ENCODE data around the gene SPRED2. TPM values are rescaled to one million over a fixed set of nuclear protein-coding genes. Genes with fewer than 3 reads are reported as not detected.

Gene SPRED2
- polyA plus RNA-seq, 2 of the 4 experiments (the other 2 are of a cell fraction): 20.6 to 29.3 TPM

- ATAC-seq (no peak), DNase-seq (ENCODE audit: low read depth in 1 of 2, low spot score in 1 of 2) (no peak), FAIRE-seq (no peak)
- 93% methylated on average over 3 of the region's 3 CpGs for WGBS (ENCODE audit: missing lambda C conversion rate)
- CTCF ChIA-PET: no interaction called here
- peaks cover 25% of the 10 kb centered on the region for H3K4me1 ChIP-seq
- TF ChIP-seq USF2 (IDR thresholded peaks at IDR 0.05) (no peak), RFX5 (IDR thresholded peaks at IDR 0.05) (no peak), NFE2L2 (conservative IDR thresholded peaks at IDR 0.05; ENCODE audit: low read length) (no peak), HOXB13 (CRISPR knock-in tag; IDR thresholded peaks at IDR 0.05; ENCODE audit: low read depth) (no peak), MAZ (IDR thresholded peaks at IDR 0.05; ENCODE audit: borderline replicate concordance, low read depth, low read length) (no peak), E2F6 (IDR thresholded peaks at IDR 0.05; ENCODE audit: borderline replicate concordance, low read depth) (no peak), ESRRA (IDR thresholded peaks at IDR 0.05; ENCODE audit: borderline replicate concordance, low read length) (no peak)
- H3K27ac ChIP-seq: no peak overlapping the region
- no peak overlapping the region for H3K4me2 ChIP-seq
- POLR2A ChIA-PET: no interaction called here
- H3K4me3 ChIP-seq: no peak overlapping the region
- H3K9me3 ChIP-seq: no peaks in the 10 kb centered on the region
These were observed 86.8 kb downstream of the SPRED2 start for GRCh38 chr2:65345631-65346030.

- POLR2A ChIA-PET: interaction anchor here (0.6 kb wide), 1 partner anchor 88 kb away, joined by 3 read pairs; the partner anchor contains the start of gene SPRED2
- no peaks in the 10 kb centered on the region for H3K9me3 ChIP-seq
- no peak overlapping the region for H3K4me2 ChIP-seq
- CTCF ChIA-PET: interaction anchor here (0.6 to 1.2 kb wide), 2 partner anchors 8 to 23 kb away, joined by 3 read pairs; no protein-coding TSS in a partner anchor
- ATAC-seq: no peak
- 85% methylated on average over 15 of the region's 15 CpGs for WGBS (ENCODE audit: missing lambda C conversion rate)
- H3K4me1 ChIP-seq: peaks cover 25% of the 10 kb centered on the region
- no peak for DNase-seq (ENCODE audit: low read depth in 1 of 2, low spot score in 1 of 2)
- no peak for TF ChIP-seq CBX8 (IDR thresholded peaks at IDR 0.05)
- no peak for TF ChIP-seq RARB (CRISPR knock-in tag; IDR thresholded peaks at IDR 0.05)
- no peak for TF ChIP-seq CBX2 (IDR thresholded peaks at IDR 0.05; ENCODE audit: borderline replicate concordance, low read depth)
- TF ChIP-seq HOXA7 (CRISPR knock-in tag; IDR thresholded peaks at IDR 0.05): no peak
- TF ChIP-seq JUN (IDR thresholded peaks at IDR 0.05): no peak
- no peak for TF ChIP-seq REST (IDR thresholded peaks at IDR 0.05)
- TF ChIP-seq JUNB (IDR thresholded peaks at IDR 0.05): no peak
- no peak for TF ChIP-seq NFE2L2 (conservative IDR thresholded peaks at IDR 0.05; ENCODE audit: low read length)
- TF ChIP-seq BHLHE40 (IDR thresholded peaks at IDR 0.05; ENCODE audit: low read depth, low read length): no peak
- no peak for TF ChIP-seq ZSCAN20 (CRISPR knock-in tag; IDR thresholded peaks at IDR 0.05)
- no peak overlapping the region for H3K27ac ChIP-seq
- no peak overlapping the region for H3K4me3 ChIP-seq
- FAIRE-seq: no peak
These were observed 87.7 kb downstream of the SPRED2 start for GRCh38 chr2:65344689-65345088.

- 89% methylated on average over 4 of the region's 4 CpGs for WGBS (ENCODE audit: missing lambda C conversion rate)
- H3K27ac ChIP-seq: no peak overlapping the region
- no peak overlapping the region for H3K4me2 ChIP-seq
- no peak for TF ChIP-seq PBX3 (IDR thresholded peaks at IDR 0.05)
- TF ChIP-seq HMGXB4 (CRISPR knock-in tag; IDR thresholded peaks at IDR 0.05; ENCODE audit: borderline replicate concordance): no peak
- no peak for TF ChIP-seq BCL3 (IDR thresholded peaks at IDR 0.05)
- TF ChIP-seq NFE2L2 (conservative IDR thresholded peaks at IDR 0.05; ENCODE audit: low read length): no peak
- no peak for TF ChIP-seq MAFK (IDR thresholded peaks at IDR 0.05; ENCODE audit: partially characterized antibody)
- TF ChIP-seq MYC (IDR thresholded peaks at IDR 0.05; ENCODE audit: borderline replicate concordance, low read length): no peak
- TF ChIP-seq CHD4 (IDR thresholded peaks at IDR 0.05; ENCODE audit: borderline replicate concordance): no peak
- no peak for TF ChIP-seq HDAC2 (IDR thresholded peaks at IDR 0.05)
- no peaks in the 10 kb centered on the region for H3K9me3 ChIP-seq
- H3K4me1 ChIP-seq: peaks cover 24% of the 10 kb centered on the region
- ChIA-PET POLR2A (interaction anchor here (0.6 kb wide), 1 partner anchor 88 kb away, joined by 3 read pairs; the partner anchor contains the start of gene SPRED2), CTCF (interaction anchor here (0.6 to 1.2 kb wide), 4 partner anchors 9 to 86 kb away, joined by 3 read pairs; no protein-coding TSS in a partner anchor)
- DNase-seq (ENCODE audit: low read depth in 1 of 2, low spot score in 1 of 2) (no peak), FAIRE-seq (no peak), ATAC-seq (no peak)
- no peak overlapping the region for H3K4me3 ChIP-seq
These were observed 88.2 kb downstream of the SPRED2 start for GRCh38 chr2:65344182-65344581.
